ENCODE measurements around the gene TBC1D7.

DNA sequence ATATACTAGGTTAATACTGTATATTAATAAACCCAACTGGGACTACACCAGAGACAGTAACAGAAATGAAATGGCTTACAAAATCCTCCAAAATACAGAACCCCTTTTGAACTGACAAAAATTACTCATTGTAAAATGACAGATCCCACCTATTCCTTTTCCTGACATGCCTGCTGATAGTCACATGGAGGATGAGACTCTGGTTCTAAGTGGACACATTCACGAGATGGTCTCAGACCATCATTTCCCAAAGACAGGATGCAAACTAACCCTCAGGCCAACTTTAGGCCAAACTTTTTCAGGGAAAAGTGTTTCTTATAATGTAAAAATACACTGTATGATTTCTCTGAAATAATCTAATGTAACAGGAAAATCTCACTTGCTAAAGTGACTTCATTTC is 22.5 kb downstream of the TBC1D7 start:
- TF ChIP-seq, protein P1, sequence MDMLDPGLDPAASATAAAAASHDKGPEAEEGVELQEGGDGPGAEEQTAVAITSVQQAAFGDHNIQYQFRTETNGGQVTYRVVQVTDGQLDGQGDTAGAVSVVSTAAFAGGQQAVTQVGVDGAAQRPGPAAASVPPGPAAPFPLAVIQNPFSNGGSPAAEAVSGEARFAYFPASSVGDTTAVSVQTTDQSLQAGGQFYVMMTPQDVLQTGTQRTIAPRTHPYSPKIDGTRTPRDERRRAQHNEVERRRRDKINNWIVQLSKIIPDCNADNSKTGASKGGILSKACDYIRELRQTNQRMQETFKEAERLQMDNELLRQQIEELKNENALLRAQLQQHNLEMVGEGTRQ (CRISPR knock-in tag; IDR thresholded peaks at IDR 0.05) = no peak
- TF ChIP-seq, protein P2, sequence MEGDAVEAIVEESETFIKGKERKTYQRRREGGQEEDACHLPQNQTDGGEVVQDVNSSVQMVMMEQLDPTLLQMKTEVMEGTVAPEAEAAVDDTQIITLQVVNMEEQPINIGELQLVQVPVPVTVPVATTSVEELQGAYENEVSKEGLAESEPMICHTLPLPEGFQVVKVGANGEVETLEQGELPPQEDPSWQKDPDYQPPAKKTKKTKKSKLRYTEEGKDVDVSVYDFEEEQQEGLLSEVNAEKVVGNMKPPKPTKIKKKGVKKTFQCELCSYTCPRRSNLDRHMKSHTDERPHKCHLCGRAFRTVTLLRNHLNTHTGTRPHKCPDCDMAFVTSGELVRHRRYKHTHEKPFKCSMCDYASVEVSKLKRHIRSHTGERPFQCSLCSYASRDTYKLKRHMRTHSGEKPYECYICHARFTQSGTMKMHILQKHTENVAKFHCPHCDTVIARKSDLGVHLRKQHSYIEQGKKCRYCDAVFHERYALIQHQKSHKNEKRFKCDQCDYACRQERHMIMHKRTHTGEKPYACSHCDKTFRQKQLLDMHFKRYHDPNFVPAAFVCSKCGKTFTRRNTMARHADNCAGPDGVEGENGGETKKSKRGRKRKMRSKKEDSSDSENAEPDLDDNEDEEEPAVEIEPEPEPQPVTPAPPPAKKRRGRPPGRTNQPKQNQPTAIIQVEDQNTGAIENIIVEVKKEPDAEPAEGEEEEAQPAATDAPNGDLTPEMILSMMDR (IDR thresholded peaks at IDR 0.05) = no peak
- no peak for TF ChIP-seq IRF2 (CRISPR knock-in tag; IDR thresholded peaks at IDR 0.05; ENCODE audit: borderline replicate concordance, low read depth)
- TF ChIP-seq FOXP1 (CRISPR knock-in tag; IDR thresholded peaks at IDR 0.05; ENCODE audit: borderline replicate concordance) = no peak
- no peak for TF ChIP-seq NR3C1 (CRISPR knock-in tag; conservative IDR thresholded peaks at IDR 0.05; ENCODE audit: low read depth)
- no peak for TF ChIP-seq TEAD4 (CRISPR knock-in tag; IDR thresholded peaks at IDR 0.05)
- no peak for TF ChIP-seq ZNF121 (CRISPR knock-in tag; IDR thresholded peaks at IDR 0.05)
- TF ChIP-seq JUN (CRISPR knock-in tag; IDR thresholded peaks at IDR 0.05) = no peak
- no peak for TF ChIP-seq OVOL2 (CRISPR knock-in tag; IDR thresholded peaks at IDR 0.05; ENCODE audit: borderline replicate concordance)
- TF ChIP-seq, protein P3, sequence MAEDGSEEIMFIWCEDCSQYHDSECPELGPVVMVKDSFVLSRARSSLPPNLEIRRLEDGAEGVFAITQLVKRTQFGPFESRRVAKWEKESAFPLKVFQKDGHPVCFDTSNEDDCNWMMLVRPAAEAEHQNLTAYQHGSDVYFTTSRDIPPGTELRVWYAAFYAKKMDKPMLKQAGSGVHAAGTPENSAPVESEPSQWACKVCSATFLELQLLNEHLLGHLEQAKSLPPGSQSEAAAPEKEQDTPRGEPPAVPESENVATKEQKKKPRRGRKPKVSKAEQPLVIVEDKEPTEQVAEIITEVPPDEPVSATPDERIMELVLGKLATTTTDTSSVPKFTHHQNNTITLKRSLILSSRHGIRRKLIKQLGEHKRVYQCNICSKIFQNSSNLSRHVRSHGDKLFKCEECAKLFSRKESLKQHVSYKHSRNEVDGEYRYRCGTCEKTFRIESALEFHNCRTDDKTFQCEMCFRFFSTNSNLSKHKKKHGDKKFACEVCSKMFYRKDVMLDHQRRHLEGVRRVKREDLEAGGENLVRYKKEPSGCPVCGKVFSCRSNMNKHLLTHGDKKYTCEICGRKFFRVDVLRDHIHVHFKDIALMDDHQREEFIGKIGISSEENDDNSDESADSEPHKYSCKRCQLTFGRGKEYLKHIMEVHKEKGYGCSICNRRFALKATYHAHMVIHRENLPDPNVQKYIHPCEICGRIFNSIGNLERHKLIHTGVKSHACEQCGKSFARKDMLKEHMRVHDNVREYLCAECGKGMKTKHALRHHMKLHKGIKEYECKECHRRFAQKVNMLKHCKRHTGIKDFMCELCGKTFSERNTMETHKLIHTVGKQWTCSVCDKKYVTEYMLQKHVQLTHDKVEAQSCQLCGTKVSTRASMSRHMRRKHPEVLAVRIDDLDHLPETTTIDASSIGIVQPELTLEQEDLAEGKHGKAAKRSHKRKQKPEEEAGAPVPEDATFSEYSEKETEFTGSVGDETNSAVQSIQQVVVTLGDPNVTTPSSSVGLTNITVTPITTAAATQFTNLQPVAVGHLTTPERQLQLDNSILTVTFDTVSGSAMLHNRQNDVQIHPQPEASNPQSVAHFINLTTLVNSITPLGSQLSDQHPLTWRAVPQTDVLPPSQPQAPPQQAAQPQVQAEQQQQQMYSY (CRISPR knock-in tag; IDR thresholded peaks at IDR 0.05) = no peak
- TF ChIP-seq ELF4 (CRISPR knock-in tag; IDR thresholded peaks at IDR 0.05; ENCODE audit: low read depth) = no peak
- TF ChIP-seq, protein P4, sequence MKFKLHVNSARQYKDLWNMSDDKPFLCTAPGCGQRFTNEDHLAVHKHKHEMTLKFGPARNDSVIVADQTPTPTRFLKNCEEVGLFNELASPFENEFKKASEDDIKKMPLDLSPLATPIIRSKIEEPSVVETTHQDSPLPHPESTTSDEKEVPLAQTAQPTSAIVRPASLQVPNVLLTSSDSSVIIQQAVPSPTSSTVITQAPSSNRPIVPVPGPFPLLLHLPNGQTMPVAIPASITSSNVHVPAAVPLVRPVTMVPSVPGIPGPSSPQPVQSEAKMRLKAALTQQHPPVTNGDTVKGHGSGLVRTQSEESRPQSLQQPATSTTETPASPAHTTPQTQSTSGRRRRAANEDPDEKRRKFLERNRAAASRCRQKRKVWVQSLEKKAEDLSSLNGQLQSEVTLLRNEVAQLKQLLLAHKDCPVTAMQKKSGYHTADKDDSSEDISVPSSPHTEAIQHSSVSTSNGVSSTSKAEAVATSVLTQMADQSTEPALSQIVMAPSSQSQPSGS (CRISPR knock-in tag; IDR thresholded peaks at IDR 0.05; ENCODE audit: borderline replicate concordance, low read depth) = no peak
- TF ChIP-seq ETV6 (CRISPR knock-in tag; IDR thresholded peaks at IDR 0.05) = no peak

Data from WTC11 (cell line).